Mesendoderm (in vitro differentiated cells): ENCODE results near the gene CD84.
"Not testable (repeated sequence)": the region's sequence is repeated elsewhere in the genome, so short reads cannot be mapped to it uniquely, and the experiment has no call there.

Experiments used
- DNase-seq: peaks from one replicate; pipeline ENCODE4 v3.0.0; 2013
- H2AK5ac ChIP-seq: 2 replicates; pipeline ENCODE4 v1.6.1; 2013; ENCODE audit warnings: low read length, inconsistent platforms
- H2BK120ac ChIP-seq: 2 replicates; pipeline ENCODE4 v1.6.1; 2013; ENCODE audit warnings: low read depth, mild to moderate bottlenecking, low read length, moderate library complexity, mixed read lengths
- H2BK15ac ChIP-seq: replicated peaks from 2 replicates; pipeline ENCODE4 v1.6.1; 2013; ENCODE audit warnings: low read depth, mild to moderate bottlenecking, moderate library complexity
- H2BK5ac ChIP-seq: 2 replicates; pipeline ENCODE4 v1.6.1; 2013; ENCODE audit warnings: low read length, inconsistent platforms
- H3K18ac ChIP-seq: 2 replicates; pipeline ENCODE4 v1.6.1; 2013; ENCODE audit warnings: mild to moderate bottlenecking, low read length, mixed read lengths
- H3K23ac ChIP-seq: one replicate; pipeline ENCODE4 v1.6.1; 2013; ENCODE audit warnings: low read length
- H3K27ac ChIP-seq: 2 replicates; pipeline ENCODE4 v1.5.1; 2013; ENCODE audit warnings: low read depth, mild to moderate bottlenecking, inconsistent platforms, low read length, moderate library complexity
- H3K27me3 ChIP-seq: 2 replicates; pipeline ENCODE4 v1.6.1; 2013; ENCODE audit warnings: low read length, control low read depth, mild to moderate bottlenecking, inconsistent platforms; ENCODE audit not compliant: insufficient read depth, poor library complexity
- H3K36me3 ChIP-seq: 2 replicates; pipeline ENCODE4 v1.6.1; 2013; ENCODE audit warnings: low read length, inconsistent platforms; ENCODE audit not compliant: control insufficient read depth, insufficient read depth
- H3K4ac ChIP-seq: one replicate; pipeline ENCODE4 v1.6.1; 2013; ENCODE audit warnings: low read depth, mild to moderate bottlenecking, low read length, moderate library complexity
- H3K4me1 ChIP-seq: 2 replicates; pipeline ENCODE4 v1.6.1; 2013; ENCODE audit warnings: low read depth, low read length, inconsistent platforms; ENCODE audit not compliant: control insufficient read depth
- H3K4me2 ChIP-seq: 2 replicates; pipeline ENCODE4 v1.6.1; 2013; ENCODE audit warnings: low read length
- H3K4me3 ChIP-seq: 2 replicates; pipeline ENCODE4 v1.5.1; 2013; ENCODE audit warnings: mild to moderate bottlenecking, low read length
- H3K56ac ChIP-seq: one replicate; pipeline ENCODE4 v1.6.1; 2013; ENCODE audit warnings: low read length
- H3K79me1 ChIP-seq: 2 replicates; pipeline ENCODE4 v1.6.1; 2013; ENCODE audit warnings: low read length, inconsistent platforms
- H3K79me2 ChIP-seq: 2 replicates; pipeline ENCODE4 v1.6.1; 2013; ENCODE audit warnings: mild to moderate bottlenecking, low read length; ENCODE audit not compliant: control insufficient read depth, insufficient read depth
- H3K9ac ChIP-seq: 2 replicates; pipeline ENCODE4 v1.6.1; 2013; ENCODE audit warnings: low read length, inconsistent platforms
- H4K5ac ChIP-seq: one replicate; pipeline ENCODE4 v1.6.1; 2013; ENCODE audit warnings: low read length
- H4K8ac ChIP-seq: one replicate; pipeline ENCODE4 v1.6.1; 2013; ENCODE audit warnings: low read depth, mild to moderate bottlenecking, control low read depth, low read length, moderate library complexity
- WGBS: extraction: QIAGEN DNeasy Blood & Tissue Kit; methylation state at CpG from one replicate; pipeline ENCODE4 v1.1.7; 2013; ENCODE audit warnings: low lambda C conversion rate, missing lambda C conversion rate; ENCODE audit not compliant: insufficient coverage; ENCODE audit errors: extremely low coverage; 5-methylcytosine and 5-hydroxymethylcytosine counted together

CD84 gene

DNA sequence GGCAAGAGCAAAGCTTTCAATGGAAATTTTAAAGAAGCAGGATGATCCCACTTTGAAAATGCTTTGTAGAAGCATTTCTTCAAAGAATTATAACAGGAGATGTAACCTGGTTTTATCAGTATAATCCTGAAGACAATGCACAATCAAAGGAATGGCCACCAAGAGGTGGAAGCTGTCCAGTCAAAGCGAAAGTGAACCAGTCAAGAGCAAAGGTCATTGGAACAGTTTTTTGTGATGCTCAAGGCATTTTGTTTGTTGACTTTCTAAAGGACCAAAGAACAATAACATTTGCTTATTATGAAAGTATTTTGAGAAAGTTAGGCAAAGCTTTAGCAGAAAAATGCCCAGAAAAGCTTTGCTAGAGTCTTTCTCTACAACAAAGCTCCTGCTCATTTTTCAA, 5.5 kb upstream of the CD84 start:
- no CpG with 5 or more reads among the region's 1 CpG for WGBS
- Histone ChIP-seq H2AK5ac (no peak overlapping the region), H3K79me1 (no peaks in the 10 kb centered on the region), H3K27me3 (no peaks in the 10 kb centered on the region), H3K18ac (no peak overlapping the region), H4K5ac (no peak overlapping the region), H2BK15ac (no peak overlapping the region), H3K23ac (no peak overlapping the region), H3K4me2 (no peak overlapping the region), H4K8ac (no peak overlapping the region), H3K27ac (no peak overlapping the region), H3K4me1 (no peaks in the 10 kb centered on the region), H3K4me3 (no peak overlapping the region), H3K79me2 (no peaks in the 10 kb centered on the region), H3K36me3 (no peaks in the 10 kb centered on the region), H3K9ac (no peak overlapping the region), H2BK120ac (no peak overlapping the region), H3K56ac (no peak overlapping the region), H3K4ac (no peak overlapping the region), H2BK5ac (no peak overlapping the region)
- no peak for DNase-seq

DNA sequence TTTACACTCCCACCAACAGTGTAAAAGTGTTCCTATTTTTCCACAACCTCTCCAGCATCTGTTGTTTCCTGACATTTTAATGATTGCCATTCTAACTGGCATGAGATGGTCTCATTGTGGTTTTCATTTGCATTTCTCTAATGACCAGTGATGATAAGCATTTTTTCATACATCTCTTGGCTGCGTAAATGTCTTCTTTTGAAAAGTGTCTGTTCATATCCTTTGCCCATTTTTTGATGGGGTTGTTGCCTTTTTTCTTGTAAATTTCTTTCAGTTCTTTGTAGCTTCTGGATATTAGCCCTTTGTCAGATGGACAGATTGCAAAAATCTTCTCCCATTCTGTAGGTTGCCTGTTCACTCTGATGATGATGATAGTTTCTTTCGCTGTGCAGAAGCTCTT, 3.7 kb upstream of the CD84 start:
- H3K79me1 ChIP-seq, DNase-seq, H3K36me3 ChIP-seq, H3K56ac ChIP-seq, H3K4ac ChIP-seq, H2BK15ac ChIP-seq, H3K4me1 ChIP-seq, H2AK5ac ChIP-seq, H4K5ac ChIP-seq, H3K79me2 ChIP-seq, H3K18ac ChIP-seq, H3K27ac ChIP-seq, H3K4me3 ChIP-seq, H4K8ac ChIP-seq, H3K23ac ChIP-seq, H3K4me2 ChIP-seq, H3K27me3 ChIP-seq, H2BK5ac ChIP-seq, H3K9ac ChIP-seq, H2BK120ac ChIP-seq: not testable (repeated sequence)
- WGBS, result no CpG with 5 or more reads among the region's 2 CpGs

DNA sequence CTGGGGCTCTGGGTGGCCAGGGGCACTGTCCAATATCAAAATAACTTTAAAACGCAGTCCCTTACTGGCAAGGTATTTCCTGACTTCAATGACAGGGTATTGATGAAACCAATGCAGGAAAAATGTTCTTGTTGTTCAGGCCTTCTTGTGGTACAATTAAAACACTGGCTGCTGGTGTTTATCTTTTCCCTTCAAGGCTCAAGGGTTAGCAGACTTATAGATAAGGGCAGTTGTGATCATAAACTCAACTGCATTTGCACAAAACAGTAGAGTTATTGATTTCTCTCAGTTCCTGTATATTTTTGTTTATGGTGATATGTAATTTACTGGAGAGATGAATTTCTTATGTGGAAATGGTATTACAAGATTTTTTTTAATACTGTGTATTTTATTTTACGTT, 2.7 kb upstream of the CD84 start:
- H3K4me2 ChIP-seq, result no peak overlapping the region
- H3K27ac ChIP-seq, result no peak overlapping the region
- H2AK5ac ChIP-seq, result no peak overlapping the region
- H4K8ac ChIP-seq, result no peak overlapping the region
- no peaks in the 10 kb centered on the region for H3K79me2 ChIP-seq
- no peak overlapping the region for H3K9ac ChIP-seq
- H3K56ac ChIP-seq, result no peak overlapping the region
- no peak overlapping the region for H2BK120ac ChIP-seq
- no peaks in the 10 kb centered on the region for H3K79me1 ChIP-seq
- no peak overlapping the region for H3K23ac ChIP-seq
- DNase-seq, result no peak
- H3K4me3 ChIP-seq, result no peak overlapping the region
- H3K36me3 ChIP-seq, result no peaks in the 10 kb centered on the region
- no peak overlapping the region for H2BK5ac ChIP-seq
- no peak overlapping the region for H4K5ac ChIP-seq
- H3K18ac ChIP-seq, result no peak overlapping the region
- H3K4ac ChIP-seq, result no peak overlapping the region
- no peaks in the 10 kb centered on the region for H3K4me1 ChIP-seq
- no CpG with 5 or more reads among the region's 2 CpGs for WGBS
- H3K27me3 ChIP-seq, result no peaks in the 10 kb centered on the region
- H2BK15ac ChIP-seq, result no peak overlapping the region

DNA sequence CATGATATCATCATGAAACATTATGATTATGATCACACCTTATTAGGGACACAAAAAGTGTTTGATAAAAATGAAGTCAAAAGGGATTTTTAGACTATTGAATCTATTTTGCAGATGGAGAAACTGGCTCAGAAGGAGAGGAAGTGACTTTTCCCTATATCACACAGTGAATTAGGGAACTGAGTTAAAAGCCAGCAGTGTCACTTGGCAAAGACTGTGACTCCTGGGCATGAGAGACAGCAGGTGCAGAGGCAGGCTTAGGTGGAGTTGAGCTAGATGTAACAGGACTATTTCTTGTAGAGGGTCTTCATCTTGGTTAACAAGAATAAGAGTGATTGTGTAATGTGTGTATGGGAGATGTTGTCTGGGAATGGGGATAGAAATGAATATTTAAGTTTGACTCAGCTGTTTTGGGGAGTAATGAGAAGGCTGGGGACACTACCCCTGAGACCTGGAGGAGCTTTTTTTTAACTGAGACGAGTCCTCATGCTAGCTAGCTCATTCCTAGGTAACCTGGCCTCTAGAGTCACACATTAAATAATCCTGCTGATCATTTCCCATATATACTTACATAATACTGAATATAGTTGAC, 1.0 kb upstream of the CD84 start:
- Histone ChIP-seq H3K27me3 (no peaks in the 10 kb centered on the region), H2BK5ac (no peak overlapping the region), H3K36me3 (no peaks in the 10 kb centered on the region), H4K5ac (no peak overlapping the region), H3K4me2 (no peak overlapping the region), H2BK15ac (no peak overlapping the region), H3K27ac (no peak overlapping the region), H3K4me1 (no peaks in the 10 kb centered on the region), H3K79me1 (no peaks in the 10 kb centered on the region), H3K56ac (no peak overlapping the region), H3K23ac (no peak overlapping the region), H3K79me2 (no peaks in the 10 kb centered on the region), H3K4ac (no peak overlapping the region), H2AK5ac (no peak overlapping the region), H3K4me3 (no peak overlapping the region), H2BK120ac (no peak overlapping the region), H3K18ac (no peak overlapping the region), H4K8ac (no peak overlapping the region), H3K9ac (no peak overlapping the region)
- DNase-seq, result no peak
- WGBS, result no CpG with 5 or more reads among the region's 1 CpG

DNA sequence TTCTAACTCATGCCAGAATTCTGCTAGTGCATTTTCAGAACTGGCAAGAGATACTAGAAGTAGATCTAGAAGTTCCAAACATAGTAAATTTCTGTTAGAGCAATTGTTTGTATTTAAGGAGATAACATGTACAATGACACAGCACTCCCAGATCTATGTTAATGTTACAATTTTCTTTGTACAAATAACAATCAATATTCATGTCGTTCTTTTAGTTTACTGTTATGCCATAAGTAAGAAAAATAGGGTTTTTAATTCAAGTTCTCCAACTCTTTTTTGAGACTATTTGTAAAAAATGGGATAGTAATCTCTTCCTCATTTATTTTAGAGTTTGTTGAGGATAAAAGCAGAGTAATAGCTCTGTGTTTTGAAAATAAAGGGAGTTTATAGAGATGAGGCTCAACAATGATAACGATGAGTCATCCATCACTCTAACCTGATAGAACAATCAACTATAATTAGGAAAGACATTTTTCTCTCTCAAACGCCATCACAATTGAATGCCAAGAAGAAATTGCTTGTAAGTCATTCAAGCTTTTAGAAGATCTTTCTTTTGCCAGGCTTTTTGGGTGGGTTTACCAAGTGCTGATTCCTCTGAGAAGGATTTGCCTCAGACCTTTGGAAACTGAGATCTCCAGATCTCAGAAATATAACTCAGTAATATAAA, 638 bp downstream of the CD84 start:
- no peak for DNase-seq
- WGBS, result no CpG with 5 or more reads among the region's 3 CpGs

DNA sequence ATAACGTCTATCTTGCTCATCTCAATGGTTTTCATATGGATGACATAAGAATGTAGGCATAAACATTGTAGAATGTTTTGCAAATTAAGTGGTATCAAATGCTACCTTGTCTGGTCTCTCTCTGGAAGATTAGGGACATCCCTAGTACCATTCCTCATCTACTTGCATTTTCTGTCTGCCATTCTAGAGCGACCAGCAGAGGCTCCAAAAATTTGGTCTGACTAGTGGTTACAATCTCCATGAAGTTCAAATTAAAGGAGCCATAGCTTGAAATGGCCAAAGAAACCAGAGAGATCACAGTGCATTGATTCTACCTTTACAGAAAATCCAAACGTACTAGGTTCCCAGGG, 1.1 kb downstream of the CD84 start:
- Histone ChIP-seq H2BK120ac (no peak overlapping the region), H3K36me3 (no peaks in the 10 kb centered on the region), H3K27me3 (no peaks in the 10 kb centered on the region), H3K79me1 (no peaks in the 10 kb centered on the region), H3K56ac (no peak overlapping the region), H4K5ac (no peak overlapping the region), H3K18ac (no peak overlapping the region), H4K8ac (no peak overlapping the region), H3K9ac (no peak overlapping the region), H3K27ac (no peak overlapping the region), H3K23ac (no peak overlapping the region), H2BK15ac (no peak overlapping the region), H3K4ac (no peak overlapping the region), H3K79me2 (no peaks in the 10 kb centered on the region), H3K4me2 (no peak overlapping the region), H2BK5ac (no peak overlapping the region), H3K4me3 (no peak overlapping the region), H2AK5ac (no peak overlapping the region), H3K4me1 (no peaks in the 10 kb centered on the region)
- no peak for DNase-seq
- no CpG with 5 or more reads among the region's 3 CpGs for WGBS

More for the DNA sequence above, 638 bp downstream of the CD84 start:
- no peak overlapping the region for H3K18ac ChIP-seq
- no peaks in the 10 kb centered on the region for H3K36me3 ChIP-seq
- no peak overlapping the region for H3K4me3 ChIP-seq
- H3K79me2 ChIP-seq, result no peaks in the 10 kb centered on the region
- H2BK15ac ChIP-seq, result no peak overlapping the region
- H2AK5ac ChIP-seq, result no peak overlapping the region
- no peak overlapping the region for H3K4ac ChIP-seq
- no peak overlapping the region for H3K23ac ChIP-seq
- no peaks in the 10 kb centered on the region for H3K27me3 ChIP-seq
- H3K27ac ChIP-seq, result no peak overlapping the region
- no peak overlapping the region for H2BK5ac ChIP-seq
- H2BK120ac ChIP-seq, result no peak overlapping the region
- H3K4me1 ChIP-seq, result no peaks in the 10 kb centered on the region
- no peak overlapping the region for H3K9ac ChIP-seq
- H3K79me1 ChIP-seq, result no peaks in the 10 kb centered on the region
- no peak overlapping the region for H3K4me2 ChIP-seq
- H3K56ac ChIP-seq, result no peak overlapping the region
- H4K5ac ChIP-seq, result no peak overlapping the region
- no peak overlapping the region for H4K8ac ChIP-seq
